ENCODE results near the gene GJC1.

- no peak for TF ChIP-seq POLR2A (IDR thresholded peaks at IDR 0.05)
- TF ChIP-seq, protein P1, sequence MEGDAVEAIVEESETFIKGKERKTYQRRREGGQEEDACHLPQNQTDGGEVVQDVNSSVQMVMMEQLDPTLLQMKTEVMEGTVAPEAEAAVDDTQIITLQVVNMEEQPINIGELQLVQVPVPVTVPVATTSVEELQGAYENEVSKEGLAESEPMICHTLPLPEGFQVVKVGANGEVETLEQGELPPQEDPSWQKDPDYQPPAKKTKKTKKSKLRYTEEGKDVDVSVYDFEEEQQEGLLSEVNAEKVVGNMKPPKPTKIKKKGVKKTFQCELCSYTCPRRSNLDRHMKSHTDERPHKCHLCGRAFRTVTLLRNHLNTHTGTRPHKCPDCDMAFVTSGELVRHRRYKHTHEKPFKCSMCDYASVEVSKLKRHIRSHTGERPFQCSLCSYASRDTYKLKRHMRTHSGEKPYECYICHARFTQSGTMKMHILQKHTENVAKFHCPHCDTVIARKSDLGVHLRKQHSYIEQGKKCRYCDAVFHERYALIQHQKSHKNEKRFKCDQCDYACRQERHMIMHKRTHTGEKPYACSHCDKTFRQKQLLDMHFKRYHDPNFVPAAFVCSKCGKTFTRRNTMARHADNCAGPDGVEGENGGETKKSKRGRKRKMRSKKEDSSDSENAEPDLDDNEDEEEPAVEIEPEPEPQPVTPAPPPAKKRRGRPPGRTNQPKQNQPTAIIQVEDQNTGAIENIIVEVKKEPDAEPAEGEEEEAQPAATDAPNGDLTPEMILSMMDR (IDR thresholded peaks at IDR 0.05): no peak
Measured at GRCh38 chr17:44760474-44761308, 69.4 kb downstream of the GJC1 start.

Data from testis (tissue), 2 donors.